ENCODE measurements around the gene GLRA2. TPM values are rescaled to one million over a fixed set of nuclear protein-coding genes. Genes with fewer than 3 reads are reported as not detected.

GLRA2 gene
- polyA plus RNA-seq, 1 donor (not counting 4 experiments of a cell fraction or from before 2014, with no cell fraction given): not detected

DNA sequence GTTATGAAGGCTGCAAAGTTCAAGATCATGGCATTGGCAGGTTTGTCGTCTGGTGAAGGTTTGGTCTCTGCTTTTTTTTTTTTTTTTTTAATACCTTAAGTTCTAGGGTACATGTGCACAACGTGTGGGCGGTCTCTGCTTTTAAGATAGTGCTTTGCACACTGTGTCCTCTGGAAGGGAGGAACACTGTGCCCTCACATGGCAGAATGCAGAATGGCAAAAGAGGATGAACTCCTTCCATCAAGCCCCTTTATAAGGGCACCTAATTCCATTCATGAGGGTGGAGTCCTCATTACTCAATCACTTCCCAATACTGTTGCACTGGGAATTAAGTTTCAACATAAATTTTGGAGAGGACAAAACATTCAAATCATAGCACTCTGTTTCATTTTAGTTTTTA, 101.4 kb downstream of the GLRA2 start:
- H3K79me2 ChIP-seq (ENCODE audit: control insufficient read depth, insufficient read depth, low read length): no peaks in the 10 kb centered on the region
- no peak overlapping the region for H3K9ac ChIP-seq (ENCODE audit: control insufficient read depth, extremely low read depth, insufficient read depth, low read length)
- no peaks in the 10 kb centered on the region for H3K9me1 ChIP-seq (ENCODE audit: control insufficient read depth, extremely low read depth, insufficient read depth, low read length)
- dilution Hi-C loops (cut with MboI; ENCODE audit: extremely low pct_ligation_motif_present, low sequenced_read_pairs): no loop called here
- H4K20me1 ChIP-seq (ENCODE audit: control insufficient read depth, extremely low read depth, insufficient read depth, low read length): no peaks in the 10 kb centered on the region
- no peak overlapping the region for H3K27ac ChIP-seq (ENCODE audit: control insufficient read depth, insufficient read depth, low read length)
- no peak for TF ChIP-seq EZH2 (IDR thresholded peaks at IDR 0.05; ENCODE audit: low read length)
- TF ChIP-seq, protein P1, sequence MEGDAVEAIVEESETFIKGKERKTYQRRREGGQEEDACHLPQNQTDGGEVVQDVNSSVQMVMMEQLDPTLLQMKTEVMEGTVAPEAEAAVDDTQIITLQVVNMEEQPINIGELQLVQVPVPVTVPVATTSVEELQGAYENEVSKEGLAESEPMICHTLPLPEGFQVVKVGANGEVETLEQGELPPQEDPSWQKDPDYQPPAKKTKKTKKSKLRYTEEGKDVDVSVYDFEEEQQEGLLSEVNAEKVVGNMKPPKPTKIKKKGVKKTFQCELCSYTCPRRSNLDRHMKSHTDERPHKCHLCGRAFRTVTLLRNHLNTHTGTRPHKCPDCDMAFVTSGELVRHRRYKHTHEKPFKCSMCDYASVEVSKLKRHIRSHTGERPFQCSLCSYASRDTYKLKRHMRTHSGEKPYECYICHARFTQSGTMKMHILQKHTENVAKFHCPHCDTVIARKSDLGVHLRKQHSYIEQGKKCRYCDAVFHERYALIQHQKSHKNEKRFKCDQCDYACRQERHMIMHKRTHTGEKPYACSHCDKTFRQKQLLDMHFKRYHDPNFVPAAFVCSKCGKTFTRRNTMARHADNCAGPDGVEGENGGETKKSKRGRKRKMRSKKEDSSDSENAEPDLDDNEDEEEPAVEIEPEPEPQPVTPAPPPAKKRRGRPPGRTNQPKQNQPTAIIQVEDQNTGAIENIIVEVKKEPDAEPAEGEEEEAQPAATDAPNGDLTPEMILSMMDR (optimal IDR thresholded peaks at IDR 0.05 in 1 of 3, IDR thresholded peaks at IDR 0.05 in 1 of 3, conservative IDR thresholded peaks at IDR 0.05 in 1 of 3; ENCODE audit: extremely low read depth in 1 of 3, insufficient read depth in 2 of 3, low read length in 3 of 3): peak in 2 of 3 experiments; percentile 13 to 21
- H3K9me3 ChIP-seq (ENCODE audit: control insufficient read depth, low read depth, low read length): no peaks in the 10 kb centered on the region
- H3K4me1 ChIP-seq (ENCODE audit: control insufficient read depth, extremely low read depth, insufficient read depth, low read length): no peaks in the 10 kb centered on the region
- H3K36me3 ChIP-seq (ENCODE audit: control insufficient read depth in 2 of 2, extremely low read depth in 1 of 2, insufficient read depth in 2 of 2, low read length in 2 of 2): no peaks in the 10 kb centered on the region
- no peak overlapping the region for H3K4me2 ChIP-seq (ENCODE audit: control insufficient read depth, extremely low read depth, insufficient read depth, low read depth, low read length)
- H3K27me3 ChIP-seq (ENCODE audit: control insufficient read depth, extremely low read depth, insufficient read depth, low read length): no peaks in the 10 kb centered on the region
- no peak for FAIRE-seq
- H3K4me3 ChIP-seq (ENCODE audit: control insufficient read depth in 2 of 3, extremely low read depth in 1 of 3, insufficient read depth in 2 of 3, low read depth in 1 of 3, low read length in 3 of 3): no peak overlapping the region
- no peak for DNase-seq (ENCODE audit: low read depth, low spot score)
- H2AFZ ChIP-seq (ENCODE audit: control insufficient read depth, low read length): no peak overlapping the region

DNA sequence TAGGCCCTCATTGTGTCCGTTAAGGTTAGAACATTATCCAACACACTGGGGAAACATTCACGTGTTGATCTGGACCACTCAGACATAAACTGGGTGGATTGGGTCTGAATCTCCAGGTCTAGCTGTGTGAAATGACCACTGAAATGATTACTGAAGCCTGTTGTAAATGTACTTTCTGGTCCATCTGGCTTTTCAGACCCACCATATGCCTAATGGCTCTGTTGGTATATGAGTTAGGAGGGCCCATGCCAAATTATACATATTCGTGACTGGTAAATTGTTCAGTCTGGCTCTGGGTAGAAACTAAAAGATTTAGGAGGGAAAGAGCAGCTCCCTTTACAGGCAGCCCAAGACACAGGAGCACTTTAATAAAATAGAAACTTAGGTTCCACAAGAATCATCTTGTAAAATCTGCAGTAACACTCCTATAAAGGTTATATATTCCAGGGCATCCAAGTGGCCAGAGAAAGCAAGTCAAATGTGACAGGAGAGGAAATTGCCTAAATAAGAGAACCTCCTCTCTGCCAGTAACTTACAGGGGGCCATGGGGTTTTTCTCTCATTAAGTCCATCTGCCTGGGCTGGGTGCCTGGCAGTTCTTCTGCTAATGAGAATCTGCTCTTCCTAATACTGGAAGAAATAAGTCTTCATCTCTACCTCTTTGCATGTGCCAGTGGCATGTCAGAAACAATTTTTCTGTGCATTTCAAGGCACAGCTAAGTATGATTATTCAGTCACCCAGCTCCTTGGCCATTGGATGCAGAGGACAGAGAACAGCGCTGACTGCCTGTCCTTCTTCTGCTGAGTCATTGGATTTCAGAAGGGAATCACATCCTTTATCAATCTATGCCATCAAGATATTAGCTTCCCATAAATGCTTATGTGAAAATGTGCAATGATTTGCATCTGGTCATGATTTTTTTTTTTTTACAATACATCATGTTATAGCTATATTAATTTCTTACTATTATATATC, 112.6 kb downstream of the GLRA2 start:
- Histone ChIP-seq H3K36me3 (ENCODE audit: control insufficient read depth in 2 of 2, extremely low read depth in 1 of 2, insufficient read depth in 2 of 2, low read length in 2 of 2) (no peaks in the 10 kb centered on the region), H3K4me2 (ENCODE audit: control insufficient read depth, extremely low read depth, insufficient read depth, low read depth, low read length) (no peak overlapping the region), H3K4me3 (ENCODE audit: control insufficient read depth in 2 of 3, extremely low read depth in 1 of 3, insufficient read depth in 2 of 3, low read depth in 1 of 3, low read length in 3 of 3) (no peak overlapping the region), H3K27me3 (ENCODE audit: control insufficient read depth, extremely low read depth, insufficient read depth, low read length) (peaks cover 2% of the 10 kb centered on the region), H3K9me3 (ENCODE audit: control insufficient read depth, low read depth, low read length) (no peaks in the 10 kb centered on the region), H3K9ac (ENCODE audit: control insufficient read depth, extremely low read depth, insufficient read depth, low read length) (no peak overlapping the region), H3K4me1 (ENCODE audit: control insufficient read depth, extremely low read depth, insufficient read depth, low read length) (no peaks in the 10 kb centered on the region), H3K79me2 (ENCODE audit: control insufficient read depth, insufficient read depth, low read length) (no peaks in the 10 kb centered on the region), H3K27ac (ENCODE audit: control insufficient read depth, insufficient read depth, low read length) (no peak overlapping the region), H2AFZ (ENCODE audit: control insufficient read depth, low read length) (no peak overlapping the region), H3K9me1 (ENCODE audit: control insufficient read depth, extremely low read depth, insufficient read depth, low read length) (no peaks in the 10 kb centered on the region), H4K20me1 (ENCODE audit: control insufficient read depth, extremely low read depth, insufficient read depth, low read length) (no peaks in the 10 kb centered on the region)
- TF ChIP-seq, protein P1 (optimal IDR thresholded peaks at IDR 0.05 in 1 of 3, IDR thresholded peaks at IDR 0.05 in 1 of 3, conservative IDR thresholded peaks at IDR 0.05 in 1 of 3; ENCODE audit: extremely low read depth in 1 of 3, insufficient read depth in 2 of 3, low read length in 3 of 3): no peak
- no peak for TF ChIP-seq EZH2 (IDR thresholded peaks at IDR 0.05; ENCODE audit: low read length)
- FAIRE-seq (no peak), DNase-seq (ENCODE audit: low read depth, low spot score) (no peak)
- dilution Hi-C loops (cut with MboI; ENCODE audit: extremely low pct_ligation_motif_present, low sequenced_read_pairs): no loop called here

All from keratinocyte (primary cell).